NCI-H146 treated with DMSO at 0.1 percent for 48 hours (cell line): Measurements from ENCODE around the gene VARS2.
"Not testable (repeated sequence)": the region's sequence is repeated elsewhere in the genome, so short reads cannot be mapped to it uniquely, and the experiment has no call there.

Experiments used
- DNase-seq: peaks from one replicate; lab custom pipeline; 2025; ENCODE audit not compliant: unreplicated experiment; lab: John Stamatoyannopoulos, UW

Gene VARS2

DNA sequence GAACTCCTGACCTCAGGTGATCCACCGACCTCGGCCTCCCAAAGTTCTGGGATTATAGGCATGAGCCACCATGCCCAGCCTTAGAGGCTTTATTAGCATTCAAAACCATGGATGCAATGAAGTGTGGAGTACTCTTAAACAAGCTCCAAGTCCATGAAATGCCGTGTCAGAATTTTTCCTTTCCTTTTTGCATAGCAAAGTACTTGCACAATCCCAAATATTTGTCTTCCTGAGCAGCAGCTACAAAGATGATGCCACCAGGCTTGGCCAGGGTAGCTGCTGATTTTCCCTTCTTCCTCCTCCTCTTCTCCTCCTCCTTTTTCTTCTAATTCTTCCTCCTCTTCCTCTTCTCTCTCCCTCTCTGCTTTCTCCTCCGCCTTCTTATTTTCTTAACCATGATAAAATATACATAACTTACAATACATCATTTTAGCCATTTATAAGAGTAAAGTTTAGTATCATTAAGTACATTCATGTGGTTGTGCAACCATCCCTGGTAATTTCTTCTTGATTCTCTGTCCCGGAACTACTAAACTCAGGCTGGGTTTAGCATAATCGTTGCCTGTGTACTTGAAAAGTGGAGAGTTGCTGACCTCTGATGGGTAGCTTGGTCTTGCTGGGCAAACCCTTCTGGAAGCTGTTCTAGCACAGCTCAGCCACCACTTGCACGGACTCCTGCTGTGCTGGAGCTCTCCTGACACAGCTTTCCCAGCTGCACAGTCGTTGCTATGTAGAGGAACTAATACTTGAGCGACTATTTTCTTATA lies 47.1 kb downstream of the VARS2 start:
- no peak for DNase-seq

DNA sequence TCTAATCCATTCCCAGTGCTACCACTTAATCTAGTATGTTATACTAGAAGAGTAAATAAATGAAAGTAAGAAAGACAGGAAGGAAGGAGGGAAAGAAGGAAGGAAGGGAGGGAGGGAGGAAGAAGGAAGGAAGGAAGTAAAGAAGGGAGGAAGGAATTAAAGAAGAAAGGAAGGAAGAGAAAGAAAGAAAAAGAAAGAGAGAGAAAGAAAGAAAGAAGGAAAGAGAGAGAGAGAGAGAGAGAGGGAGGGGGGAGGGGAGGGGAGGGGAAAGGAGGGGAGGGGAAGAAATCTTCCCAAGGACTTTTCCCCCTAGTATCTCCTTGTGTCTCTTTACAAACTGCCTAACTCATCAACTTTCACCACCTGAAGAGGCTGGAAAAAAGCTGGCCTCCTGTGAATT lies 48.7 kb downstream of the VARS2 start:
- DNase-seq: no peak

DNA sequence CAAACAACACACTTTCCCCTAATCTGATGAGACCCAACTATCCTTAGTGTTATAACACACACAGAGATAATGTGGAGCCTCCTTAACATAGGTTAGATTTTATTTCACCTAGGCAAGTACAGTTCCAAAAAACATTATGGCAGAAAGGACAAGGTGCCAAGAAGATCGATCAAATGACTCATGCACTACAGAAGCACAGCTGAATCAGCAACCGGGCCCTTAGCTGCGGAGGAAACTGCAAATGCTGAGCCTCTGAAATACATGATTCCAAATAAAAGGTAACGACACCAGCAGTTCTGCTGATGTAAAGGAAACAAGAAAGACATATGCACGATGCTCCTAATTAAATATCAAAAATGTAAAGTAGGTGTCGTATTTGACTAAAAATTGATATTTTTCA lies 49.6 kb downstream of the VARS2 start:
- DNase-seq: no peak

DNA sequence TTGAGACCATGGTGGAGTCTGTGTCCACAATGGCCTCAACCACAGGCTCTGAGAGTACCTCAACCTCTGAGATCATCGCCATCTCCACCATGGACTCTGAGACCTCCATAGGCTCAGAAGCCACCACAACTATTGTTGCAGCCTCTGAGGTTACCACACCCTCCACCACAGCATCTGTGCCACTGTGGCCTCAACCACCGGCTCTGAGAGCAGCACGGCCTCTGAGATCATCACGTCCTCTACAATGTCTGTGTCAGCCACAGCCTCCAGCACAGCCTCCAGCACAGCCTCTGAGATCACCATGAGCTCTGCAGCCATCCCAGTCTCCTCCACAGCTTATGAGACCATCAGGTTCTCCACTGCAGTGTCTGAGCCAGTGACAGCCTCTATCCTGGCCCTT lies 50.0 kb downstream of the VARS2 start:
- DNase-seq: no peak

DNA sequence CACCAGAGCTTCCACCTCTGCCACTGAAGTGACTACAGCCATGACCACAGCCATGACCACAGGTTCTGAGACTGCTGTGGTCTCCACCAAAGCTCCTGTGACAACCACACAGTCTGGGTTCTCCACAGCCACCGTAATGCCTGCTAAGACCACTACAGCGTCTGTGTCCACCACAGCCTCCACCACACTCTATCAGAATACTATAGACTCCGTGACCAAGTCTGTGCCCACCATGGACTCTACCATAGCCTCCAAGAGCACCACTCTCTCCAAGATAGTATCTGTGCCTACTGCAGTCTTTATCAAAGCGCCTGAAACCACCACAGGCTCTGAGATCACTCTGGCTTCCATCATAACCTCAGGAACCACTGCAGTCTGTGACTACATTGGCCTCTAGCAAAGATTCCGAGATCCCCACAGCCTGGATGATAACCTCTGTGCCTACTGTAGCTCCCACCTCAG lies 51.1 kb downstream of the VARS2 start:
- no peak for DNase-seq

DNA sequence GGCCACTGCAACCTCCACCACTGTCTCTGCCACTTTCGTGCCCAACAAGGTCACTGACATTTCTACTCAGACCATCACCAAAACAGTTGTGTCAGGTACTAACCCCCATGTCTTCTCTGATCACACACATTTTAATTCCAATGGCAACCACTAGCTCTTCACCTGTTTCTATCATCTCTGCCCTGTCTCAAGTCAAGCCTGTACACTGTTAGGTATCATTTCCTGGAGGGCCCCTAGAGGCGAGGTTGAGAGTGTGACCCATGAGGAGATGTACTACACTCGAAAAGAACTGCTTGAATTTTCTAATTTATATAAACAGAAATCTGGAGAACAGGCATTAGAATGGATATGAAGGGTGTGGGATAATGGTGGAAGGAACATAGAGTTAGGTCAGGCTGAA lies 52.1 kb downstream of the VARS2 start:
- DNase-seq: no peak

DNA sequence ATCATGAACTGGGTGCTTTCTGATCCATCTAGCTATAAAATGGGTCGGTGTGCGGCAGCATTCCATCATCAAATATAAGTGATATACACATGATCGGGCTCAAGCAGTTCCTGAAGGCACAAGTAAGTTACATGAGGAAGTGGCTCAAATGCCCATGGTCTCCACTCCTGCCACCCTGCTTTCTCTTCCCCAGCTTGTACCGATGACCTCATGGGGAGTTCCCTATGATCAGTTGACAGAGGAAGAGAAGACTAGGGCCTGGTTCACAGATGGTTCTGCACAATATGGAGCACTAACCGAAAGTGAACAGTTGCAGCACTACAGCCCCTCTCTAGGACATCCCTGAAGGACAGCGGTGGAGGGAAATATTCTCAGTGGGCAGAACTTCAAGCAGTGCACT lies 55.1 kb downstream of the VARS2 start:
- not testable (repeated sequence) for DNase-seq

DNA sequence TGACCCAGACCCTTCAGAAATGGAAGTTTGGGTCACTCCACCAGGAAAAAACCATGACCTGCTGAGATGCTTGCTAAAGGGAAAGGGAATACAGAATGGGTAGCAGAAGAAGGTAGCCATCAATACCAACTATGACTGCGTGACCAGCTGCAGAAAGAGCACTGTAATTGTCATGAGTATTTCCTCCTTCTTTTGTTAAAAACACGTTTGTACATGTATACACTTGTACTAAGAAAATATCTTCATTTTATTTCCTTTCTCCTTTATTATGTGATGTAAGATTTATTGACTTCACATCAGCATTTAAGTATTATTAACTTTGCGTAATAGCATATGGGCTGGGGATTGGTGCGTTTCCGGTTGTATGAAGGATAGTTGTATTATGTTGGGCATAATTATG lies 56.9 kb downstream of the VARS2 start:
- DNase-seq: no peak

DNA sequence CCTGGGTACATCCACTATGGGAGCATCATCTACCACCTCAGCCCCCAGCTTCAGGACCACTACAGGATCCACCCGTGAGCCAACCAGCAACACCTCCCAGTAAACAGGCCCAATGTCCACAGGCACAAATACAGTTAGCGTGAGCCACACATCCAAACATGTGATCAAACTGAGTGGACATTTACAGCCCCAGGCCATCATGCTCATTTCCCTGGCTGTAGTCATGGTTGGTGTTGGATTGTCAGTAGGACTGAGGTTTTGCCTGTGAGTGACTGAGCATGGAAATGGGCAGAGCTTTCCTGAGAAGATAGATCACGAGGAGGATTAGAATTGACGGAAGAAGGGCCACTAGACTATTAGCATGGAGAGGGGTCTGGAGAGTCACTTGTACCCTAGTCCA lies 58.8 kb downstream of the VARS2 start:
- no peak for DNase-seq

DNA sequence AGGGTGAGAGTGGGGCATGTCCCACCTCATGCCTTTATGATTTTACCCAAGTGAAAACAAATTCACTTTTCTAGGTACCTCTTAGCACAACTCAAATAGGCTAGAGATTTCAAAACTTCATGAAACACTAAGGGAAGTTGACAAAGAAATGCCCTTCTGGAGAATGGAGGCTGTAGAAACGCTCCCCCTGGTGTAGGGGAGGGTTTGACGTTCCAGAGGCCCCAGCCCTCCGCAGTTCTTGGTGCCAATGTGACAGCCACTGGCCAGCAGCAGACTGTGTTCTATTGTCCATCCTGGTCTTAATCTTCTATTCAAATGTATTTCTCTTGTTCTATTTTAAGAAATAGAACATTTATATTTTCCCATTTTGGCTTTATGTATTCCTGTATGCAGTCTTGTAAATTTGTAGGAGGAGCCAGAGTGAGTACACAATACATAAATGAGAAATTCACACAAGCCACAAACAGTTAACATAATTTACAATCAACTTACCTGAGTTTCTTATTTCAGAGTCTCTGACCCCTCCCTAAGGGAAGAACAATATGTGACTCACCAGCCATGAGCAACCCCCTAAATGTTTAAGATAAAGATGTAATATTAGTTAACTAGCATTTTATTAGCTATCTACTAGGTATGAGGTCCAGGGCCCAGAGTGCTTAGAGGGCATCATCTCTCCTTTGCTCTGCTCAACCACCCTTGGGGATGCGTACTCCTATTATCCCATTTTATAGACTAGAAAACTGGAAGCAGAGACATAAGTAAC lies 60.6 kb downstream of the VARS2 start:
- DNase-seq: no peak
